NCI-H2171 (cell line): ENCODE results near the gene ALKBH4.
"Not testable (repeated sequence)": the region's sequence is repeated elsewhere in the genome, so short reads cannot be mapped to it uniquely, and the experiment has no call there.

Source experiments
- DNase-seq: peaks from one replicate; lab custom pipeline; 2025; lab: John Stamatoyannopoulos, UW

The ALKBH4 gene

GRCh38 chr7:102478314-102479208 lies 13.9 kb upstream of the ALKBH4 start, which contains the start of gene POLR2J:
Gene POLR2J, minus strand, starts transcription at chr7:102478922. Its CDS starts 62 bp downstream, at chr7:102478860.
- not testable (repeated sequence) for DNase-seq

- not testable (repeated sequence) for DNase-seq
These were observed 10.2 kb upstream of the ALKBH4 start for GRCh38 chr7:102474736-102475435.

GRCh38 chr7:102474116-102474515 lies 9.5 kb upstream of the ALKBH4 start:
- not testable (repeated sequence) for DNase-seq

GRCh38 chr7:102473271-102473991 lies 8.8 kb upstream of the ALKBH4 start:
- no peak for DNase-seq

- no peak for DNase-seq
These were observed 7.7 kb upstream of the ALKBH4 start for GRCh38 chr7:102472126-102473041.

- no peak for DNase-seq
These were observed 7.1 kb upstream of the ALKBH4 start for GRCh38 chr7:102471791-102472125.

- DNase-seq: no peak
These were observed 5.5 kb upstream of the ALKBH4 start for GRCh38 chr7:102469972-102470825.

- DNase-seq: no peak
These were observed 4.8 kb upstream of the ALKBH4 start for GRCh38 chr7:102469351-102469971.

GRCh38 chr7:102468478-102469350 lies 4.1 kb upstream of the ALKBH4 start:
- no peak for DNase-seq

GRCh38 chr7:102467581-102468477 lies 3.2 kb upstream of the ALKBH4 start:
- DNase-seq: no peak

GRCh38 chr7:102466097-102466496 lies 1.4 kb upstream of the ALKBH4 start:
- no peak for DNase-seq

GRCh38 chr7:102463841-102464576 lies 654 bp downstream of the ALKBH4 start:
- no peak for DNase-seq

- DNase-seq: no peak
These were observed 4.2 kb downstream of the ALKBH4 start for GRCh38 chr7:102460467-102460866.

- no peak for DNase-seq
These were observed 5.3 kb downstream of the ALKBH4 start for GRCh38 chr7:102459221-102459844.

- no peak for DNase-seq
These were observed 7.2 kb downstream of the ALKBH4 start for GRCh38 chr7:102457352-102457924.

GRCh38 chr7:102456327-102456726 lies 8.3 kb downstream of the ALKBH4 start:
- no peak for DNase-seq
